A673 (cell line): Measurements from ENCODE around the gene WDR43. TPM values are rescaled to one million over a fixed set of nuclear protein-coding genes. Genes with fewer than 3 reads are reported as not detected.

Experiments used
- BruUV-seq: library from RNA; stranded (reverse); fragments of 400-500 nt; replicated peaks from 2 replicates; lab custom pipeline; 2021; lab: Mats Ljungman, UMichigan
- CTCF ChIA-PET: fragments of 300-600 bp; sonication (Branson Sonifier 250); formaldehyde crosslinking; loops from one replicate; lab custom pipeline; 2022; ENCODE audit warnings: antibody characterized with exemption; lab: Charles Lee
- POLR2A ChIA-PET: fragments of 300-600 bp; sonication (Branson Sonifier 250); formaldehyde crosslinking; loops from one replicate; lab custom pipeline; 2022; ENCODE audit warnings: antibody characterized with exemption; ENCODE audit not compliant: low non-redundant PET; lab: Charles Lee
- DNase-seq: peaks from one replicate; pipeline ENCODE4 v3.0.0-alpha.2; 2015; ENCODE audit warnings: low spot score
- H3K27ac ChIP-seq: fragments of 200-600 bp; sonication (generic); 2 replicates; pipeline ENCODE4 v1.5.1; 2016; ENCODE audit warnings: mixed run types, low read depth, mild to moderate bottlenecking, mixed read lengths, antibody characterized with exemption, low read length; ENCODE audit not compliant: poor library complexity, severe bottlenecking
- H3K27me3 ChIP-seq: fragments of 200-600 bp; sonication (generic); replicated peaks from 2 replicates; pipeline ENCODE4 v1.6.1; 2017; ENCODE audit warnings: mixed run types, low read depth, mild to moderate bottlenecking, mixed read lengths, antibody characterized with exemption, low read length; ENCODE audit not compliant: insufficient read depth, poor library complexity
- H3K36me3 ChIP-seq: fragments of 200-600 bp; sonication (generic); 2 replicates; pipeline ENCODE4 v1.6.1; 2016; ENCODE audit warnings: mixed run types, mild to moderate bottlenecking, mixed read lengths, antibody characterized with exemption, low read length; ENCODE audit not compliant: insufficient read depth, poor library complexity, severe bottlenecking
- H3K4me1 ChIP-seq: fragments of 200-600 bp; sonication (generic); 2 replicates; pipeline ENCODE4 v1.6.1; 2017; ENCODE audit warnings: mixed run types, mild to moderate bottlenecking, mixed read lengths, antibody characterized with exemption, low read length; ENCODE audit not compliant: insufficient read depth, poor library complexity, severe bottlenecking
- H3K4me3 ChIP-seq: fragments of 200-600 bp; sonication (generic); 2 replicates; pipeline ENCODE4 v1.5.1; 2016; ENCODE audit warnings: low read depth, mixed run types, mild to moderate bottlenecking, mixed read lengths, low read length; ENCODE audit not compliant: poor library complexity, severe bottlenecking
- H3K9me3 ChIP-seq: fragments of 200-600 bp; sonication (generic); 2 replicates; pipeline ENCODE4 v1.6.1; 2016; ENCODE audit warnings: mixed run types, low read depth, mild to moderate bottlenecking, mixed read lengths, antibody characterized with exemption, low read length; ENCODE audit not compliant: poor library complexity, severe bottlenecking
- EZH2 ChIP-seq: fragments of 200-600 bp; sonication (generic); IDR thresholded peaks from 2 replicates; pipeline ENCODE4 v1.6.1; 2017; ENCODE audit warnings: borderline replicate concordance, low read depth, mild to moderate bottlenecking, mixed read lengths, antibody characterized with exemption, low read length; ENCODE audit not compliant: poor library complexity, severe bottlenecking
- intact Hi-C: fragments of 100-400 bp; cut with micrococcal nuclease; formaldehyde crosslinking; loops from one replicate; pipeline ENCODE4 v1.10.0; 2022; ENCODE audit not compliant: unreplicated experiment
- total RNA-seq: library from RNA; stranded (reverse); gene quantifications from 2 replicates; pipeline ENCODE4 v1.2.3, GENCODE V29; 2021
- TF ChIP-seq, protein P1 (sequence below): fragments of 300-800, 200-600 bp; sonication (generic); conservative IDR thresholded peaks from 2 replicates; pipeline ENCODE4 v1.5.1; 2017; ENCODE audit warnings: low read depth, mild to moderate bottlenecking, antibody characterized with exemption, low read length, moderate library complexity, mixed read lengths

The WDR43 gene
- total RNA-seq, 1 experiment from 2014 or later, result 145 TPM

GRCh38 chr2:28868611-28869010 is 25.9 kb upstream of the WDR43 start:
- DNase-seq, result no peak
- peak overlapping the region; percentile 91 for H3K4me3 ChIP-seq
- no peaks in the 10 kb centered on the region for H3K9me3 ChIP-seq
- BruUV-seq, result no TSS peak
- no peaks in the 10 kb centered on the region for H3K27me3 ChIP-seq
- ChIA-PET POLR2A (no interaction called here), CTCF (no interaction called here)
- peaks cover 13% of the 10 kb centered on the region for H3K4me1 ChIP-seq
- intact Hi-C loops, result no loop called here
- no peak overlapping the region for H3K27ac ChIP-seq
- TF ChIP-seq EZH2, result no peak
- TF ChIP-seq, protein P1, sequence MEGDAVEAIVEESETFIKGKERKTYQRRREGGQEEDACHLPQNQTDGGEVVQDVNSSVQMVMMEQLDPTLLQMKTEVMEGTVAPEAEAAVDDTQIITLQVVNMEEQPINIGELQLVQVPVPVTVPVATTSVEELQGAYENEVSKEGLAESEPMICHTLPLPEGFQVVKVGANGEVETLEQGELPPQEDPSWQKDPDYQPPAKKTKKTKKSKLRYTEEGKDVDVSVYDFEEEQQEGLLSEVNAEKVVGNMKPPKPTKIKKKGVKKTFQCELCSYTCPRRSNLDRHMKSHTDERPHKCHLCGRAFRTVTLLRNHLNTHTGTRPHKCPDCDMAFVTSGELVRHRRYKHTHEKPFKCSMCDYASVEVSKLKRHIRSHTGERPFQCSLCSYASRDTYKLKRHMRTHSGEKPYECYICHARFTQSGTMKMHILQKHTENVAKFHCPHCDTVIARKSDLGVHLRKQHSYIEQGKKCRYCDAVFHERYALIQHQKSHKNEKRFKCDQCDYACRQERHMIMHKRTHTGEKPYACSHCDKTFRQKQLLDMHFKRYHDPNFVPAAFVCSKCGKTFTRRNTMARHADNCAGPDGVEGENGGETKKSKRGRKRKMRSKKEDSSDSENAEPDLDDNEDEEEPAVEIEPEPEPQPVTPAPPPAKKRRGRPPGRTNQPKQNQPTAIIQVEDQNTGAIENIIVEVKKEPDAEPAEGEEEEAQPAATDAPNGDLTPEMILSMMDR, result no peak
- no peaks in the 10 kb centered on the region for H3K36me3 ChIP-seq

DNA sequence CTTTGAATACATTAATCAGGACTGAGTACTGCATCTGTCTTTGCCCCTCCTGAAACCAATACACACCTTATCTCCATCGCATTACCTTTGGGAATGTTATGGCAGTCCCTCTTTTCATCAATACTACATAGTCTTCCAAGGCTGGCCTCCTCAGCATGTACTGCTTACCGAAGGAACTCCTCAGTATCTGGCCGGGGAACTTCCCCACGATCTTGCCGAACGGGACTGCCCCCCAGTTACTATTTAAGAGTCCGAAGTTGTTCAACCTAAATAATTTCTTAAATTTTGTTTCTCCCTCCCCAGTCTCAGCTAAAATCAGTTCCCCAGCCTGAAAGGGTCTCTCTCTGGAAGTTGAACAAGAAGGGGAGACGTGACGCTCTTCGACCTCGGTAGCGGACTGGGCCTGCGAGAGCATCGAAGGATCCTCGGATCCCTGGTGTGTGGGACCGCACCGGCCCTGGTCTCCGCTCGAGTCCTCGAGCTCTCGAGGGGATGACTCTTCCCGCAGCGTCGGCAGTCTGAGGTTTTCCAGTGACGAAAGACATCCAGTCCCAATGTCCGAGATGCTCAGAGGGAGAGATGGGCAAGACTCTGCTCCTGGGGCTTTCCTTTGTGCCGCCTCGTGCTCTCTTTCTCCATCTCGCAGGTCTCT is 24.8 kb upstream of the WDR43 start:
- no peaks in the 10 kb centered on the region for H3K36me3 ChIP-seq
- TF ChIP-seq, protein P1, result no peak
- TF ChIP-seq EZH2, result no peak
- H3K9me3 ChIP-seq, result no peaks in the 10 kb centered on the region
- BruUV-seq, result no TSS peak
- H3K27ac ChIP-seq, result peak overlapping the region; percentile 84
- intact Hi-C loops, result loop anchor here (2.0 kb wide), 1 partner anchor 25 kb away; the partner anchor contains the start of gene WDR43
- POLR2A ChIA-PET, result no interaction called here
- peaks cover 13% of the 10 kb centered on the region for H3K4me1 ChIP-seq
- no peaks in the 10 kb centered on the region for H3K27me3 ChIP-seq
- H3K4me3 ChIP-seq, result peak overlapping the region; percentile 91
- CTCF ChIA-PET, result interaction anchor here (0.6 kb wide), 1 partner anchor 303 kb away, joined by 4 read pairs; no protein-coding TSS in a partner anchor
- no peak for DNase-seq

- BruUV-seq, result TSS peak; percentile 98
- POLR2A ChIA-PET, result no interaction called here
- H3K27me3 ChIP-seq, result peaks cover under 1% of the 10 kb centered on the region
- DNase-seq, result peak; percentile 96
- CTCF ChIA-PET, result interaction anchor here (0.6 kb wide), 1 partner anchor 304 kb away, joined by 4 read pairs; no protein-coding TSS in a partner anchor
- H3K36me3 ChIP-seq, result no peaks in the 10 kb centered on the region
- no peaks in the 10 kb centered on the region for H3K9me3 ChIP-seq
- peaks cover 13% of the 10 kb centered on the region for H3K4me1 ChIP-seq
- H3K4me3 ChIP-seq, result peak within 1 kb of the TSS; percentile 91
- intact Hi-C loops, result loop anchor here (2.0 kb wide), 1 partner anchor 24 kb away; the partner anchor contains the start of gene WDR43
- TF ChIP-seq, protein P1, result no peak
- TF ChIP-seq EZH2, result no peak
- peak within 1 kb of the TSS; percentile 84 for H3K27ac ChIP-seq
Observed at GRCh38 chr2:28870146-28870891, 24.1 kb upstream of the WDR43 start, which contains the start of gene TRMT61B. TSS of gene TRMT61B (minus strand) at chr2:28870309. CDS start at chr2:28870277, 32 bp downstream.
